ENCODE measurements around the gene MLX.
A peak's percentile ranks its signal among the peaks of the same experiment; 100 is the strongest.
"Not testable (repeated sequence)": the region's sequence is repeated elsewhere in the genome, so short reads cannot be mapped to it uniquely, and the experiment has no call there.

MLX gene

GRCh38 chr17:42555122-42555622 is 11.7 kb upstream of the MLX start:
- DNase-seq (ENCODE audit: low read depth) = no peak

GRCh38 chr17:42555961-42556617 is 10.8 kb upstream of the MLX start:
- DNase-seq (ENCODE audit: low read depth) = not testable (repeated sequence)

GRCh38 chr17:42559075-42559474 is 7.8 kb upstream of the MLX start:
- no peak for DNase-seq (ENCODE audit: low read depth)

- no peak for DNase-seq (ENCODE audit: low read depth)
These were observed 6.7 kb upstream of the MLX start for GRCh38 chr17:42560246-42560645.

- DNase-seq (ENCODE audit: low read depth) = peak; percentile 96
These were observed 5.0 kb upstream of the MLX start, which contains the start of gene COASY for GRCh38 chr17:42561897-42562387. TSS of gene COASY (plus strand) at chr17:42562148. CDS start at chr17:42562623, 475 bp downstream.

GRCh38 chr17:42562388-42563142 is 4.3 kb upstream of the MLX start:
- no peak for DNase-seq (ENCODE audit: low read depth)

GRCh38 chr17:42563143-42563509 is 3.8 kb upstream of the MLX start:
- no peak for DNase-seq (ENCODE audit: low read depth)

- DNase-seq (ENCODE audit: low read depth) = no peak
These were observed 3.4 kb upstream of the MLX start for GRCh38 chr17:42563543-42563942.

- no peak for DNase-seq (ENCODE audit: low read depth)
These were observed 3.0 kb upstream of the MLX start for GRCh38 chr17:42563950-42564349.

- no peak for DNase-seq (ENCODE audit: low read depth)
These were observed 1.9 kb upstream of the MLX start for GRCh38 chr17:42564815-42565522.

GRCh38 chr17:42565523-42566214 is 1.2 kb upstream of the MLX start:
- no peak for DNase-seq (ENCODE audit: low read depth)

- DNase-seq (ENCODE audit: low read depth) = no peak
These were observed 551 bp upstream of the MLX start for GRCh38 chr17:42566215-42566882.

GRCh38 chr17:42568341-42569111 is 1.6 kb downstream of the MLX start:
- DNase-seq (ENCODE audit: low read depth) = no peak

GRCh38 chr17:42571435-42572225 is 4.7 kb downstream of the MLX start:
- no peak for DNase-seq (ENCODE audit: low read depth)

- no peak for DNase-seq (ENCODE audit: low read depth)
These were observed 6.2 kb downstream of the MLX start for GRCh38 chr17:42573095-42573494.

GRCh38 chr17:42574463-42574862 is 7.6 kb downstream of the MLX start:
- no peak for DNase-seq (ENCODE audit: low read depth)

- DNase-seq (ENCODE audit: low read depth) = no peak
These were observed 10.2 kb downstream of the MLX start for GRCh38 chr17:42577140-42577531.

- peak; percentile 91 for DNase-seq (ENCODE audit: low read depth)
These were observed 10.8 kb downstream of the MLX start, which contains the start of gene PSMC3IP for GRCh38 chr17:42577532-42578281. TSS of gene PSMC3IP (minus strand) at chr17:42577729. CDS start at chr17:42577686, 43 bp downstream.

- peak; percentile 62 for DNase-seq (ENCODE audit: low read depth)
These were observed 11.5 kb downstream of the MLX start for GRCh38 chr17:42578282-42578869.

All from fibroblast of the conjunctiva (primary cell).